Body of pancreas (tissue), 4 donors: ENCODE measurements around the gene TMEM82. TPM values are rescaled to one million over a fixed set of nuclear protein-coding genes. Genes with fewer than 3 reads are reported as not detected.

Experiments
- ATAC-seq: fragments of 150-250 bp; one replicate; pipeline ENCODE4 v1.9.1; 2016
- DNase-seq, 4 donors: peaks; one replicate each; pipeline ENCODE4 v3.0.0-alpha.2; 2019
- H3K27ac ChIP-seq, 4 donors: fragments of 200-600 bp; sonication (generic); 1 replicate in 3 of 4; 2 replicates in 1 of 4; pipeline versions ENCODE4 v1.5.1 to v1.6.1; 2016 to 2019; ENCODE audit warnings: mild to moderate bottlenecking in 1 of 4, mixed read lengths in 1 of 4, moderate library complexity in 1 of 4
- H3K27me3 ChIP-seq, 2 donors: fragments of 200-600 bp; sonication (generic); one replicate each; pipeline ENCODE4 v1.6.0; 2016; ENCODE audit warnings: mild to moderate bottlenecking in 1 of 2
- H3K36me3 ChIP-seq, 2 donors: fragments of 200-600 bp; sonication (generic); replicated peaks in 1 of 2; 2 replicates each; pipeline ENCODE4 v1.5.1; 2016; ENCODE audit warnings: low read depth in 2 of 2; ENCODE audit not compliant: insufficient read depth in 1 of 2
- H3K4me1 ChIP-seq: fragments of 200-600 bp; sonication (generic); one replicate; pipeline ENCODE4 v1.6.0; 2016
- H3K4me3 ChIP-seq, 2 donors: fragments of 200-600 bp; sonication (generic); 1 replicate in 1 of 2; 2 replicates in 1 of 2; pipeline ENCODE4 v1.5.1; 2016 to 2019
- H3K9me3 ChIP-seq, 3 donors: fragments of 200-600 bp; sonication (generic); 1 replicate in 2 of 3; 2 replicates in 1 of 3; pipeline ENCODE4 v1.5.1; 2016
- CTCF ChIP-seq, 7 experiments: fragments of 450-650 bp in 4 of 7; fragments of 200-600 bp in 3 of 7; sonication (generic) in 3 of 7; IDR thresholded peaks; one replicate each; pipeline ENCODE4 v1.5.1; 2016 to 2019; ENCODE audit warnings: antibody characterized with exemption in 7 of 7
- POLR2A ChIP-seq, 3 donors: fragments of 450-650 bp; IDR thresholded peaks; one replicate each; pipeline ENCODE4 v1.6.1; 2016; ENCODE audit warnings: antibody characterized with exemption in 3 of 3, mild to moderate bottlenecking in 2 of 3
- WGBS, 2 donors: methylation state at CpG; one replicate each; pipeline ENCODE4 v1.1.5; 2017; 5-methylcytosine and 5-hydroxymethylcytosine counted together
- intact Hi-C: fragments of 100-400 bp; cut with DNase I; formaldehyde crosslinking; loops from one replicate; pipeline ENCODE4 v1.15.1; 2023
- total RNA-seq, 2 donors: library from RNA; depleted of rRNA; stranded (reverse); fragments of >200 nt; gene quantifications; one replicate each; pipeline ENCODE4 v1.1.0, GENCODE V29; 2016

Gene TMEM82
- total RNA-seq, 2 donors from 2014 or later, result not detected

- H3K9me3 ChIP-seq, result no peaks in the 10 kb centered on the region
- intact Hi-C loops, result no loop called here
- no peak overlapping the region for H3K27ac ChIP-seq
- H3K4me1 ChIP-seq, result peaks cover 1% of the 10 kb centered on the region
- no peak for TF ChIP-seq POLR2A (IDR thresholded peaks at IDR 0.05)
- H3K27me3 ChIP-seq, result no peaks in the 10 kb centered on the region
- ATAC-seq (no peak), DNase-seq (peak in 3 of 4 donors; percentile 33 to 71 (median 57))
- WGBS, 2 donors, result 72 to 85% methylated on average over 16 to 22 of the region's 22 CpGs
- no peak overlapping the region for H3K4me3 ChIP-seq
- H3K36me3 ChIP-seq, result peaks cover 16 to 46% of the 10 kb centered on the region in 2 donors
These were observed 13.2 kb upstream of the TMEM82 start for GRCh38 chr1:15728937-15729657.

GRCh38 chr1:15730423-15730822 lies 11.9 kb upstream of the TMEM82 start:
- H3K36me3 ChIP-seq, result peaks cover 16 to 46% of the 10 kb centered on the region in 2 donors
- ATAC-seq (no peak), DNase-seq (no peak)
- H3K27me3 ChIP-seq, result no peaks in the 10 kb centered on the region
- H3K4me1 ChIP-seq, result peaks cover 14% of the 10 kb centered on the region
- intact Hi-C loops, result no loop called here
- 93 to 97% methylated on average over 10 to 16 of the region's 16 CpGs for WGBS, 2 donors
- no peak overlapping the region for H3K27ac ChIP-seq
- no peak overlapping the region for H3K4me3 ChIP-seq
- TF ChIP-seq POLR2A (IDR thresholded peaks at IDR 0.05) (no peak), CTCF (IDR thresholded peaks at IDR 0.05) (no peak)
- no peaks in the 10 kb centered on the region for H3K9me3 ChIP-seq

- TF ChIP-seq CTCF (IDR thresholded peaks at IDR 0.05) (no peak), POLR2A (IDR thresholded peaks at IDR 0.05) (no peak)
- intact Hi-C loops, result no loop called here
- no peak overlapping the region for H3K27ac ChIP-seq
- H3K4me3 ChIP-seq, result no peak overlapping the region
- H3K9me3 ChIP-seq, result no peaks in the 10 kb centered on the region
- H3K27me3 ChIP-seq, result no peaks in the 10 kb centered on the region
- DNase-seq, result no peak
- H3K4me1 ChIP-seq, result peaks cover 19% of the 10 kb centered on the region
- no peak for ATAC-seq
- H3K36me3 ChIP-seq, result peaks cover 16 to 45% of the 10 kb centered on the region in 2 donors
- 94 to 97% methylated on average over 7 to 16 of the region's 16 CpGs for WGBS, 2 donors
These were observed 11.4 kb upstream of the TMEM82 start for GRCh38 chr1:15730936-15731335.

- intact Hi-C loops, result no loop called here
- peaks cover 15 to 35% of the 10 kb centered on the region in 2 donors for H3K36me3 ChIP-seq
- TF ChIP-seq CTCF (IDR thresholded peaks at IDR 0.05) (no peak), POLR2A (IDR thresholded peaks at IDR 0.05) (no peak)
- WGBS, 2 donors, result 95% methylated on average over 25 to 39 of the region's 39 CpGs
- no peak overlapping the region for H3K4me3 ChIP-seq
- H3K9me3 ChIP-seq, result no peaks in the 10 kb centered on the region
- H3K27me3 ChIP-seq, result no peaks in the 10 kb centered on the region
- H3K27ac ChIP-seq, result no peak overlapping the region
- DNase-seq (no peak), ATAC-seq (no peak)
- peaks cover 30% of the 10 kb centered on the region for H3K4me1 ChIP-seq
These were observed 10.3 kb upstream of the TMEM82 start for GRCh38 chr1:15731735-15732685.

GRCh38 chr1:15732686-15733081 lies 9.6 kb upstream of the TMEM82 start:
- WGBS, 2 donors, result 92% methylated on average over 6 of the region's 7 CpGs; no CpG with 5 or more reads in 1 of the 2 donors
- no peak for TF ChIP-seq POLR2A (IDR thresholded peaks at IDR 0.05)
- TF ChIP-seq CTCF (IDR thresholded peaks at IDR 0.05), result no peak
- ATAC-seq (no peak), DNase-seq (no peak)
- H3K27ac ChIP-seq, result no peak overlapping the region
- no peak overlapping the region for H3K4me3 ChIP-seq
- H3K27me3 ChIP-seq, result no peaks in the 10 kb centered on the region
- intact Hi-C loops, result no loop called here
- H3K4me1 ChIP-seq, result peaks cover 37% of the 10 kb centered on the region
- H3K9me3 ChIP-seq, result no peaks in the 10 kb centered on the region
- H3K36me3 ChIP-seq, result peaks cover 9 to 29% of the 10 kb centered on the region in 2 donors
